ENCODE measurements around the gene OR7E24.
A peak's percentile ranks its signal among the peaks of the same experiment; 100 is the strongest.

OR7E24 gene
- 0 reads per million in 2 donors for total RNA-seq

- no peak for DNase-seq
These were observed at the start of gene OR7E24 for GRCh38 chr19:9250630-9251029. Gene OR7E24, plus strand, starts transcription at chr19:9250930. Its CDS starts 114 bp downstream, at chr19:9251044.

- DNase-seq: no peak
These were observed 45.1 kb upstream of the OR7E24 start for GRCh38 chr19:9205501-9206113.

- no peak for DNase-seq
These were observed 31.2 kb upstream of the OR7E24 start, which contains the start of gene OR7D4 for GRCh38 chr19:9219489-9219888. Gene OR7D4, minus strand, starts transcription at chr19:9219589. Its CDS starts 4,752 bp downstream, at chr19:9214837.

GRCh38 chr19:9251236-9251635 lies 506 bp downstream of the OR7E24 start:
- DNase-seq: no peak

- peak; percentile 22 for DNase-seq
These were observed 32.8 kb downstream of the OR7E24 start for GRCh38 chr19:9283485-9283884.

- DNase-seq: no peak
These were observed 38.6 kb downstream of the OR7E24 start for GRCh38 chr19:9289231-9289884.

GRCh38 chr19:9295411-9295849 lies 44.7 kb downstream of the OR7E24 start:
- DNase-seq: no peak

- no peak for DNase-seq
These were observed 45.6 kb downstream of the OR7E24 start for GRCh38 chr19:9296336-9296735.

Data from activated gamma-delta T cell (primary cell).